H9 (cell line): ENCODE measurements around the gene VPS26B. TPM values are rescaled to one million over a fixed set of nuclear protein-coding genes. Genes with fewer than 3 reads are reported as not detected.

Experiments used
- DNase-seq: peaks from one replicate; pipeline ENCODE4 v3.0.0-alpha.2; 2017
- H2AFZ ChIP-seq: one replicate; pipeline ENCODE4 v1.6.1; 2013; ENCODE audit warnings: mild to moderate bottlenecking, low read length, control low read depth, moderate library complexity
- H2AK5ac ChIP-seq: 2 replicates; pipeline ENCODE4 v1.6.1; 2013; ENCODE audit warnings: low read length, control low read depth, mixed read lengths; ENCODE audit not compliant: insufficient read length
- H2BK120ac ChIP-seq: one replicate; pipeline ENCODE4 v1.6.1; 2013; ENCODE audit warnings: low read depth, mild to moderate bottlenecking, low read length, control low read depth, inconsistent platforms; ENCODE audit not compliant: poor library complexity, severe bottlenecking
- H2BK12ac ChIP-seq: 2 replicates; pipeline ENCODE4 v1.6.1; 2013; ENCODE audit warnings: low read length, control low read depth, mixed read lengths, low read depth; ENCODE audit not compliant: insufficient read length
- H2BK15ac ChIP-seq: 2 replicates; pipeline ENCODE4 v1.6.1; 2013; ENCODE audit warnings: low read depth, low read length, control low read depth
- H2BK20ac ChIP-seq: one replicate; pipeline ENCODE4 v1.6.1; 2013; ENCODE audit warnings: low read depth, mild to moderate bottlenecking, low read length, control low read depth, inconsistent platforms; ENCODE audit not compliant: poor library complexity, severe bottlenecking
- H2BK5ac ChIP-seq: 2 replicates; pipeline ENCODE4 v1.6.1; 2013; ENCODE audit warnings: low read length, control low read depth, mixed read lengths; ENCODE audit not compliant: insufficient read length
- H3K14ac ChIP-seq: 2 replicates; pipeline ENCODE4 v1.6.1; 2013; ENCODE audit warnings: low read length, control low read depth; ENCODE audit not compliant: insufficient read depth
- H3K18ac ChIP-seq: 2 replicates; pipeline ENCODE4 v1.6.1; 2013; ENCODE audit warnings: low read depth, mild to moderate bottlenecking, mixed read lengths, low read length, control low read depth; ENCODE audit not compliant: insufficient read length
- H3K23ac ChIP-seq: 2 replicates; pipeline ENCODE4 v1.6.1; 2013; ENCODE audit warnings: low read length, control low read depth, mixed read lengths, low read depth; ENCODE audit not compliant: insufficient read length
- H3K23me2 ChIP-seq: 2 replicates; pipeline ENCODE4 v1.6.1; 2013; ENCODE audit warnings: low read depth, mild to moderate bottlenecking, mixed read lengths, low read length, control low read depth; ENCODE audit not compliant: insufficient read length, poor library complexity, severe bottlenecking
- H3K27ac ChIP-seq: 2 replicates; pipeline ENCODE4 v1.5.1; 2013; ENCODE audit warnings: low read length, control low read depth, mixed read lengths, low read depth; ENCODE audit not compliant: insufficient read length
- H3K27me3 ChIP-seq: 2 replicates; pipeline ENCODE4 v1.6.1; 2013; ENCODE audit warnings: low read length, control low read depth, inconsistent platforms; ENCODE audit not compliant: insufficient read depth
- H3K4ac ChIP-seq: 2 replicates; pipeline ENCODE4 v1.6.1; 2013; ENCODE audit warnings: low read depth, mild to moderate bottlenecking, control low read depth, inconsistent platforms, low read length, moderate library complexity
- H3K4me1 ChIP-seq: 2 replicates; pipeline ENCODE4 v1.6.1; 2013; ENCODE audit warnings: low read length, control low read depth, inconsistent platforms; ENCODE audit not compliant: insufficient read depth
- H3K4me2 ChIP-seq: 2 replicates; pipeline ENCODE4 v1.6.1; 2013; ENCODE audit warnings: low read length, control low read depth, mixed read lengths; ENCODE audit not compliant: insufficient read length, insufficient read depth
- H3K56ac ChIP-seq: 2 replicates; pipeline ENCODE4 v1.6.1; 2013; ENCODE audit warnings: low read depth, mild to moderate bottlenecking, mixed read lengths, low read length, control low read depth; ENCODE audit not compliant: insufficient read length
- H3K79me1 ChIP-seq: 2 replicates; pipeline ENCODE4 v1.6.1; 2013; ENCODE audit warnings: low read depth, mild to moderate bottlenecking, moderate library complexity, low read length, control low read depth, inconsistent platforms; ENCODE audit not compliant: insufficient read depth, poor library complexity, severe bottlenecking
- H3K79me2 ChIP-seq: 2 replicates; pipeline ENCODE4 v1.6.1; 2013; ENCODE audit warnings: low read length, control low read depth, inconsistent platforms; ENCODE audit not compliant: insufficient read depth
- H3K9ac ChIP-seq: 2 replicates; pipeline ENCODE4 v1.6.1; 2013; ENCODE audit warnings: low read length, control low read depth, mixed read lengths; ENCODE audit not compliant: insufficient read length; ENCODE audit errors: extremely low read depth
- H3K9me3 ChIP-seq: one replicate; pipeline ENCODE4 v1.6.1; 2013; ENCODE audit warnings: low read depth, low read length, inconsistent platforms; ENCODE audit not compliant: control insufficient read depth
- H3T11ph ChIP-seq: one replicate; pipeline ENCODE4 v1.6.1; 2013; ENCODE audit warnings: mild to moderate bottlenecking, low read length, control low read depth, inconsistent platforms
- H4K20me1 ChIP-seq: one replicate; pipeline ENCODE4 v1.6.1; 2013; ENCODE audit not compliant: control insufficient read depth, insufficient read length, insufficient read depth
- H4K5ac ChIP-seq: 2 replicates; pipeline ENCODE4 v1.6.1; 2013; ENCODE audit warnings: low read depth, mild to moderate bottlenecking, mixed read lengths, low read length, control low read depth; ENCODE audit not compliant: insufficient read length
- H4K8ac ChIP-seq: replicated peaks from 2 replicates; pipeline ENCODE4 v1.6.1; 2013; ENCODE audit warnings: low read length, control low read depth, mixed read lengths, low read depth; ENCODE audit not compliant: insufficient read length
- H4K91ac ChIP-seq: 2 replicates; pipeline ENCODE4 v1.6.1; 2013; ENCODE audit warnings: low read depth, mild to moderate bottlenecking, moderate library complexity, mixed read lengths, low read length, control low read depth; ENCODE audit not compliant: insufficient read length
- H3K27ac Mint-ChIP-seq, 3 experiments: 2 replicates in 2 of 3; 3 replicates in 1 of 3; pipeline ENCODE4 v1.8.0; 2020 to 2021; ENCODE audit warnings: mixed read lengths in 3 of 3, mild to moderate bottlenecking in 1 of 3, moderate library complexity in 1 of 3
- H3K27me3 Mint-ChIP-seq: 2 replicates; pipeline ENCODE4 v1.8.0; 2021; ENCODE audit warnings: low read depth, mild to moderate bottlenecking, moderate library complexity, mixed read lengths
- H3K36me3 Mint-ChIP-seq, 3 experiments: 2 replicates in 2 of 3; 3 replicates in 1 of 3; pipeline ENCODE4 v1.8.0; 2020 to 2021; ENCODE audit warnings: low read depth in 3 of 3, mixed read lengths in 3 of 3; ENCODE audit not compliant: insufficient read depth in 1 of 3
- H3K4me1 Mint-ChIP-seq, 2 experiments: 2 replicates each; pipeline ENCODE4 v1.8.0; 2020; ENCODE audit warnings: mixed read lengths in 2 of 2
- H3K4me3 Mint-ChIP-seq, 2 experiments: 2 replicates in 1 of 2; 3 replicates in 1 of 2; pipeline ENCODE4 v1.8.0; 2020 to 2021; ENCODE audit warnings: mild to moderate bottlenecking in 2 of 2, mixed read lengths in 2 of 2, moderate library complexity in 1 of 2
- H3K9me3 Mint-ChIP-seq, 2 experiments: 2 replicates in 1 of 2; 3 replicates in 1 of 2; pipeline ENCODE4 v1.8.0; 2020; ENCODE audit warnings: mild to moderate bottlenecking in 2 of 2, mixed read lengths in 2 of 2, moderate library complexity in 1 of 2
- WGBS: extraction: QIAGEN DNeasy Blood & Tissue Kit; methylation state at CpG from one replicate; pipeline ENCODE4 v1.1.7; 2013; ENCODE audit warnings: missing lambda C conversion rate, low lambda C conversion rate, mixed read lengths; ENCODE audit not compliant: insufficient read length; ENCODE audit errors: extremely low coverage; 5-methylcytosine and 5-hydroxymethylcytosine counted together
- total RNA-seq: library from RNA; stranded (reverse); gene quantifications from 2 replicates; pipeline ENCODE4 v1.2.1, GENCODE V29; 2021
- TF ChIP-seq, protein P1 (sequence below): fragments of 200-600 bp; sonication (generic); conservative IDR thresholded peaks from 3 replicates; pipeline ENCODE4 v1.8.0; 2021; ENCODE audit warnings: antibody characterized with exemption, mild to moderate bottlenecking

Gene VPS26B
- total RNA-seq, 1 experiment from 2014 or later = 27.5 TPM

DNA sequence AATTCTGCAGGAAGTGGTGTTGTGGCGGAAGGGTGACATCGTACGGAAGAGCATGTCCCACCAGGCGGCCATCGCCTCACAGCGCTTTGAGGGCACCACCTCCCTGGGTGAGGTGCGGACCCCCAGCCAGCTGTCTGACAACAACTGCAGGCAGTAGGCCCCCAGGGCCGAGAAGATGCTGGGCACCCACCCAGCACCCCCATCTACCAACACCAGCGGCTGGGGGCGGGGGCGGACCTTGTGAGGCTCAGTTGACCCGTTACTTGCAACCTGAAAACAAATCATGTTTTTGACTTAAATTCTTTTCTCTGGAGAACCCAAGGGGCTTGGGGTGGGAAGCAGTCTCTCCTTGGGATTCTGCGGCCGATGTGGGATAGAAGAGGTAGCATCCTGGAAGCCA is 21.0 kb downstream of the VPS26B start:
- no peak overlapping the region for H3K27ac ChIP-seq
- no peak overlapping the region for H3K56ac ChIP-seq
- H3K23ac ChIP-seq = no peak overlapping the region
- no peak overlapping the region for H3T11ph ChIP-seq
- Mint-ChIP-seq H3K27me3 (no peaks in the 10 kb centered on the region), H3K27ac (no peak overlapping the region; a peak in 1 of 7 replicates), H3K4me3 (no peak overlapping the region), H3K36me3 (peaks cover 30 to 66% (median 33%) of the 10 kb centered on the region in 3 experiments), H3K9me3 (no peaks in the 10 kb centered on the region), H3K4me1 (peaks cover 2 to 8% of the 10 kb centered on the region in 2 experiments; a peak in 3 of 4 replicates)
- H4K5ac ChIP-seq = no peak overlapping the region
- H4K20me1 ChIP-seq = no peaks in the 10 kb centered on the region
- H2BK12ac ChIP-seq = no peak overlapping the region
- no peaks in the 10 kb centered on the region for H3K4me1 ChIP-seq
- no peak overlapping the region for H2BK5ac ChIP-seq
- H3K23me2 ChIP-seq = no peaks in the 10 kb centered on the region
- no peak overlapping the region for H2AK5ac ChIP-seq
- no peak for DNase-seq
- H2BK15ac ChIP-seq = no peak overlapping the region
- H3K9ac ChIP-seq = no peak overlapping the region
- H2AFZ ChIP-seq = no peak overlapping the region
- H2BK20ac ChIP-seq = no peak overlapping the region
- H2BK120ac ChIP-seq = no peak overlapping the region
- H3K9me3 ChIP-seq = no peaks in the 10 kb centered on the region
- H3K14ac ChIP-seq = no peak overlapping the region
- H3K27me3 ChIP-seq = no peaks in the 10 kb centered on the region
- no peaks in the 10 kb centered on the region for H3K79me2 ChIP-seq
- no CpG with 5 or more reads among the region's 14 CpGs for WGBS
- TF ChIP-seq, protein P1, sequence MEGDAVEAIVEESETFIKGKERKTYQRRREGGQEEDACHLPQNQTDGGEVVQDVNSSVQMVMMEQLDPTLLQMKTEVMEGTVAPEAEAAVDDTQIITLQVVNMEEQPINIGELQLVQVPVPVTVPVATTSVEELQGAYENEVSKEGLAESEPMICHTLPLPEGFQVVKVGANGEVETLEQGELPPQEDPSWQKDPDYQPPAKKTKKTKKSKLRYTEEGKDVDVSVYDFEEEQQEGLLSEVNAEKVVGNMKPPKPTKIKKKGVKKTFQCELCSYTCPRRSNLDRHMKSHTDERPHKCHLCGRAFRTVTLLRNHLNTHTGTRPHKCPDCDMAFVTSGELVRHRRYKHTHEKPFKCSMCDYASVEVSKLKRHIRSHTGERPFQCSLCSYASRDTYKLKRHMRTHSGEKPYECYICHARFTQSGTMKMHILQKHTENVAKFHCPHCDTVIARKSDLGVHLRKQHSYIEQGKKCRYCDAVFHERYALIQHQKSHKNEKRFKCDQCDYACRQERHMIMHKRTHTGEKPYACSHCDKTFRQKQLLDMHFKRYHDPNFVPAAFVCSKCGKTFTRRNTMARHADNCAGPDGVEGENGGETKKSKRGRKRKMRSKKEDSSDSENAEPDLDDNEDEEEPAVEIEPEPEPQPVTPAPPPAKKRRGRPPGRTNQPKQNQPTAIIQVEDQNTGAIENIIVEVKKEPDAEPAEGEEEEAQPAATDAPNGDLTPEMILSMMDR = no peak
- H4K8ac ChIP-seq = no peak overlapping the region
- no peak overlapping the region for H3K18ac ChIP-seq
- no peak overlapping the region for H3K4ac ChIP-seq
- no peak overlapping the region for H4K91ac ChIP-seq
- H3K79me1 ChIP-seq = no peaks in the 10 kb centered on the region
- H3K4me2 ChIP-seq = no peak overlapping the region
